BE2C (cell line): ENCODE measurements around the gene ANO1. TPM values are rescaled to one million over a fixed set of nuclear protein-coding genes. Genes with fewer than 3 reads are reported as not detected.

Experiments
- DNase-seq: peaks from one replicate; pipeline ENCODE4 v3.0.0-alpha.2; 2020
- H3K27me3 ChIP-seq: fragments of 250-450 bp; sonication (Bioruptor Pico); 2 replicates; pipeline ENCODE4 v1.5.1; 2020; ENCODE audit warnings: mild to moderate bottlenecking
- H3K36me3 ChIP-seq: fragments of 250-450 bp; sonication (Bioruptor Pico); 2 replicates; pipeline ENCODE4 v1.5.1; 2020; ENCODE audit warnings: mild to moderate bottlenecking
- H3K4me1 ChIP-seq: fragments of 250-450 bp; sonication (Bioruptor Pico); 2 replicates; pipeline ENCODE4 v1.5.1; 2020
- H3K4me3 ChIP-seq: 2 replicates; pipeline ENCODE4 v1.5.1; 2011; ENCODE audit warnings: low read depth, low read length
- H3K9me3 ChIP-seq: fragments of 250-450 bp; sonication (Bioruptor Pico); 2 replicates; pipeline ENCODE4 v1.5.1; 2020
- polyA plus RNA-seq: library from polyadenylated mRNA; unstranded; fragments of >200 nt; gene quantifications from one replicate; pipeline ENCODE4 v1.2.1, GENCODE V29; 2012; ENCODE audit warnings: low read depth, missing spikeins; ENCODE audit not compliant: insufficient read length, insufficient read depth
- TF ChIP-seq, protein P1 (sequence below): IDR thresholded peaks from 2 replicates; pipeline ENCODE4 v1.5.1; 2012; ENCODE audit warnings: mild to moderate bottlenecking, low read depth, low read length

Gene ANO1
- polyA plus RNA-seq = not detected

DNA sequence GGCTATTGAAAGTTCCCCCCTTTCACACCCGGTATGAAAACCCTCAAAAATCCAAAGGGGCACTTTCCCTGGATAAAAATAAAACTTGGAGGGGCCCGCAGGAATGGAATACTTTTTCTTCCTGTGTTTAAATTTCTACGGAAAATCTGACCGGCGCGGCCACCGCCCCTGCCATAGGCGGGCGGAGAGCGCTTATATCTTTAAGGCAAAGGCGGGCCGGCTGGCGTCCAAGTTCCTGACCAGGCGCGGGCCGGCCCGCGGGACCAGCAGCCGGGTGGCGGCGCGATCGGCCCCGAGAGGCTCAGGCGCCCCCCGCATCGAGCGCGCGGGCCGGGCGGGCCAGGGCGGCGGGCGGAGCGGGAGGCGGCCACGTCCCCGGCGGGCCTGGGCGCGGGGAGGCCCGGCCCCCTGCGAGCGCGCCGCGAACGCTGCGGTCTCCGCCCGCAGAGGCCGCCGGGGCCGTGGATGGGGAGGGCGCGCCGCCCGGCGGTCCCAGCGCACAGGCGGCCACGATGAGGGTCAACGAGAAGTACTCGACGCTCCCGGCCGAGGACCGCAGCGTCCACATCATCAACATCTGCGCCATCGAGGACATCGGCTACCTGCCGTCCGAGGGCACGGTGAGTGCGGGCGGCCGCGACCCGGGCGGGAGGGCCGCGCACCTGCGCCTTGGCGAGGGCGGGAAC lies at the start of gene ANO1:
ANO1 (plus strand) TSS at position 223 of the 686 bp plus-strand sequence; CDS start at position 513, 290 bp downstream.
- Histone ChIP-seq H3K36me3 (no peaks in the 10 kb centered on the region), H3K27me3 (peaks cover 46% of the 10 kb centered on the region), H3K4me3 (no peak within 1 kb of the TSS), H3K9me3 (no peaks in the 10 kb centered on the region), H3K4me1 (no peaks in the 10 kb centered on the region)
- TF ChIP-seq, protein P1, sequence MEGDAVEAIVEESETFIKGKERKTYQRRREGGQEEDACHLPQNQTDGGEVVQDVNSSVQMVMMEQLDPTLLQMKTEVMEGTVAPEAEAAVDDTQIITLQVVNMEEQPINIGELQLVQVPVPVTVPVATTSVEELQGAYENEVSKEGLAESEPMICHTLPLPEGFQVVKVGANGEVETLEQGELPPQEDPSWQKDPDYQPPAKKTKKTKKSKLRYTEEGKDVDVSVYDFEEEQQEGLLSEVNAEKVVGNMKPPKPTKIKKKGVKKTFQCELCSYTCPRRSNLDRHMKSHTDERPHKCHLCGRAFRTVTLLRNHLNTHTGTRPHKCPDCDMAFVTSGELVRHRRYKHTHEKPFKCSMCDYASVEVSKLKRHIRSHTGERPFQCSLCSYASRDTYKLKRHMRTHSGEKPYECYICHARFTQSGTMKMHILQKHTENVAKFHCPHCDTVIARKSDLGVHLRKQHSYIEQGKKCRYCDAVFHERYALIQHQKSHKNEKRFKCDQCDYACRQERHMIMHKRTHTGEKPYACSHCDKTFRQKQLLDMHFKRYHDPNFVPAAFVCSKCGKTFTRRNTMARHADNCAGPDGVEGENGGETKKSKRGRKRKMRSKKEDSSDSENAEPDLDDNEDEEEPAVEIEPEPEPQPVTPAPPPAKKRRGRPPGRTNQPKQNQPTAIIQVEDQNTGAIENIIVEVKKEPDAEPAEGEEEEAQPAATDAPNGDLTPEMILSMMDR = no peak
- no peak for DNase-seq

GRCh38 chr11:70029115-70029860 lies 48.8 kb upstream of the ANO1 start:
- TF ChIP-seq, protein P1 = no peak
- H3K4me3 ChIP-seq = no peak overlapping the region
- H3K9me3 ChIP-seq = no peaks in the 10 kb centered on the region
- no peak for DNase-seq
- no peaks in the 10 kb centered on the region for H3K4me1 ChIP-seq
- no peaks in the 10 kb centered on the region for H3K27me3 ChIP-seq
- H3K36me3 ChIP-seq = no peaks in the 10 kb centered on the region

- Histone ChIP-seq H3K4me3 (no peak overlapping the region), H3K27me3 (no peaks in the 10 kb centered on the region), H3K36me3 (no peaks in the 10 kb centered on the region), H3K4me1 (no peaks in the 10 kb centered on the region), H3K9me3 (no peaks in the 10 kb centered on the region)
- TF ChIP-seq, protein P1 = no peak
- DNase-seq = no peak
Measured at GRCh38 chr11:70029861-70030380, 48.2 kb upstream of the ANO1 start.

DNA sequence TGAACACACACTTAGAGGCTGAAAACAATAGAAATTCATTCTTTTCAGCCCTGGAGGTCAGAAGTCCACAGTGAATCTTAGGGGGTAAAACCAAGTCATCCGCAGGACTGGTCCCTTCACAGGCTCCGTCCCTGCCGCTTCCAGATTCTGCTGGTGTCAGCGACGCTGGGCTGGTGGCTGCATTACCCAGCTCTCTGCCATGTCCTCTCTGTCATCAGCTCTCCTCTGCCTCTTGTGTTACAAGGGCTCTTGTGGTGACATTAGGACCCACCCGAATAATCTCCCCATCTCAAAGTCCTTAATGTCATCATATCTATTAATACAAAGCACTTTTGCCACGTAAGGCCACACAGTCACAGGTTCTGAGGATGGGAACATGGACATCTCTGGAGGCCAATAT lies 47.7 kb upstream of the ANO1 start:
- no peaks in the 10 kb centered on the region for H3K27me3 ChIP-seq
- H3K9me3 ChIP-seq = no peaks in the 10 kb centered on the region
- no peaks in the 10 kb centered on the region for H3K4me1 ChIP-seq
- no peak for DNase-seq
- H3K36me3 ChIP-seq = no peaks in the 10 kb centered on the region
- TF ChIP-seq, protein P1 = no peak
- no peak overlapping the region for H3K4me3 ChIP-seq

DNA sequence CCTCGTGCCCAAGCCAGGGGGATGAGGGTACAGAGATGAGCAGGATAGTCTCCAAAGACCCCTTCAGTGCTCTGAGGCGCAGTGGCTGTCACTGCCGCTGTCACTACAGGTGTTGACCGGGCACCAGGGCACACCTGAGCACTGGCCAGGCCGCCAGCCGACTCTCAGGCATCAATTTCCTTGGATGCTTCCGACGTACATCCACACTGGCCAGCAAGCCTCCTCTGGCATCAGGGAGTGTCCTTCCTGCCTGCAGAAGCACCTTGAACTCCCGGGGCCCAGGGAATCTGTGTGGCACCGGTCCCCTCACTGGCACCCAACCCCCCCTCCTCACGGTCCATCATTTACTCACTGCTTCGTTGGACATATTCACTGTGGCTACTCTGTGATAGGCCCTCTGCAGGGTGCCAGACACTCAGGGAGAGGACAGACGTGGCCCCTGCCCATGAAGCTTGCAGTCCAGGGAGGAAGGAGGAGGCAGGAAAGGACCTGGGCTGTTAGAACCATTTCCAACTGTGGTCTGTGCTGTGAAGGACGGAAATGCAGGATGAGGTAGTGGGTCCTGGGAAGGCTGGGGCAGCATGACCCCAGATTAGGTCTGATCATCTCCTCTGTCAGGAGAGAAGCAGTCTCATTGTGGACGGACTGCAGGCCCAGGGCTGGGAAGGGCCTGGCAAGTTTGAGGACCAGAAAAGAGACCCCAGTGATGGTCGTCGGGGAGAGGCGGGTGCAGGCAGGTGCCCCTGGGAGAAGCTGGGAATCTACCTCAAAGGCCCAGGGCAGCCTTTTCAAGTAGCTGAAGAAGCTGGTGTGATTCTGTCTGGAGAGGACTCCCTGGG lies 46.3 kb upstream of the ANO1 start:
- TF ChIP-seq, protein P1 = no peak
- no peaks in the 10 kb centered on the region for H3K9me3 ChIP-seq
- peaks cover 3% of the 10 kb centered on the region for H3K27me3 ChIP-seq
- H3K4me1 ChIP-seq = no peaks in the 10 kb centered on the region
- DNase-seq = no peak
- no peaks in the 10 kb centered on the region for H3K36me3 ChIP-seq
- H3K4me3 ChIP-seq = no peak overlapping the region
